ENCODE results near the gene SRL. TPM values are rescaled to one million over a fixed set of nuclear protein-coding genes. Genes with fewer than 3 reads are reported as not detected.
A peak's percentile ranks its signal among the peaks of the same experiment; 100 is the strongest.

The SRL gene
- total and polyA plus RNA-seq, 2 of the 13 experiments (the other 11 are each of a cell fraction or from before 2014, with no cell fraction given), result 0.05 TPM; not detected in 1

DNA sequence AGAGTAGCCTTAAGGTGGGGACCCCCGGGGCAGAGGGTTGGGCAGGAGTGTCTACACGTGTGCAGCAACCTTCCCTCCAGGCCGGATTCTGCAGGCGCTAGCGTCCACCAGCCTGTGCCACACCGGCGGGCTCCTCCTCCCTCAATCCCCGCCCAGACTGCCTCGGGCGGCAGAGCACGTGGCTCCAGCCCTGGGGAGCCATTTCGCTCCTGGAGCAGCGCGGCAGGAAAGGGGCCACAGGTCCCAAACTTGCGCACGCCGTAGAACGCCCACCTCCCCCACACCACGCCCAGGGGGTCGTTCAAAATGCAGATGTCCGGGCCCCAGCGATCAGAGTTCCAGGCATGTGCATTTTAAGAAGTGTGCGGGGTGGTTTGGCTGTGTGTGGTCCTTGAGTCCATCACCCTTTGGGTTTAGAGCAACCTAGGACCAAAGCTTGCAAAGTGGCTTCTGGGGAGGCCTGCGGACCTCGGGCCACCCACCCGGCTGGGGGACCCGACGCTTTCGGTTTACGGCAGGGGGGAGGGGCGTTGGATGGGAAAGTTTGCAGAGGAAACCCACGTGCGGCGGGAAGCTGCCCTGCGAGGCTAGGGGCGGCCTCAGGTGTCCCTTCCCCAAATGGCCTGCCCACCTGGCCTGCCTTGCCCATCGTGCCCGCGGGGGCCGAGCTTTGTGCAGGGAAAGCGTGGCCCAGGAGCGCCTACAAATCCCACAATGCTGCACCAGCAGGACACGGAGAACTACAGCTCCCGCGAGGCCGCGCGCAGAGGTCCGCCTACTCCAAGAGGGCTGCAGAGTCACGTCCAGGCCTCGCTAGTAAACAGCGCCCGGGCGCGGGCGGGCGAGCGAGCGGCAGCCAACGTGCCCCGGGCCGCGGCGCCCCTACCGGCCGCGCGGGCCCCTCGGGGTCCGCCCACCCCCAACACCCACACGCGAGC, 29.6 kb upstream of the SRL start (continued):
- TF ChIP-seq, protein P1, sequence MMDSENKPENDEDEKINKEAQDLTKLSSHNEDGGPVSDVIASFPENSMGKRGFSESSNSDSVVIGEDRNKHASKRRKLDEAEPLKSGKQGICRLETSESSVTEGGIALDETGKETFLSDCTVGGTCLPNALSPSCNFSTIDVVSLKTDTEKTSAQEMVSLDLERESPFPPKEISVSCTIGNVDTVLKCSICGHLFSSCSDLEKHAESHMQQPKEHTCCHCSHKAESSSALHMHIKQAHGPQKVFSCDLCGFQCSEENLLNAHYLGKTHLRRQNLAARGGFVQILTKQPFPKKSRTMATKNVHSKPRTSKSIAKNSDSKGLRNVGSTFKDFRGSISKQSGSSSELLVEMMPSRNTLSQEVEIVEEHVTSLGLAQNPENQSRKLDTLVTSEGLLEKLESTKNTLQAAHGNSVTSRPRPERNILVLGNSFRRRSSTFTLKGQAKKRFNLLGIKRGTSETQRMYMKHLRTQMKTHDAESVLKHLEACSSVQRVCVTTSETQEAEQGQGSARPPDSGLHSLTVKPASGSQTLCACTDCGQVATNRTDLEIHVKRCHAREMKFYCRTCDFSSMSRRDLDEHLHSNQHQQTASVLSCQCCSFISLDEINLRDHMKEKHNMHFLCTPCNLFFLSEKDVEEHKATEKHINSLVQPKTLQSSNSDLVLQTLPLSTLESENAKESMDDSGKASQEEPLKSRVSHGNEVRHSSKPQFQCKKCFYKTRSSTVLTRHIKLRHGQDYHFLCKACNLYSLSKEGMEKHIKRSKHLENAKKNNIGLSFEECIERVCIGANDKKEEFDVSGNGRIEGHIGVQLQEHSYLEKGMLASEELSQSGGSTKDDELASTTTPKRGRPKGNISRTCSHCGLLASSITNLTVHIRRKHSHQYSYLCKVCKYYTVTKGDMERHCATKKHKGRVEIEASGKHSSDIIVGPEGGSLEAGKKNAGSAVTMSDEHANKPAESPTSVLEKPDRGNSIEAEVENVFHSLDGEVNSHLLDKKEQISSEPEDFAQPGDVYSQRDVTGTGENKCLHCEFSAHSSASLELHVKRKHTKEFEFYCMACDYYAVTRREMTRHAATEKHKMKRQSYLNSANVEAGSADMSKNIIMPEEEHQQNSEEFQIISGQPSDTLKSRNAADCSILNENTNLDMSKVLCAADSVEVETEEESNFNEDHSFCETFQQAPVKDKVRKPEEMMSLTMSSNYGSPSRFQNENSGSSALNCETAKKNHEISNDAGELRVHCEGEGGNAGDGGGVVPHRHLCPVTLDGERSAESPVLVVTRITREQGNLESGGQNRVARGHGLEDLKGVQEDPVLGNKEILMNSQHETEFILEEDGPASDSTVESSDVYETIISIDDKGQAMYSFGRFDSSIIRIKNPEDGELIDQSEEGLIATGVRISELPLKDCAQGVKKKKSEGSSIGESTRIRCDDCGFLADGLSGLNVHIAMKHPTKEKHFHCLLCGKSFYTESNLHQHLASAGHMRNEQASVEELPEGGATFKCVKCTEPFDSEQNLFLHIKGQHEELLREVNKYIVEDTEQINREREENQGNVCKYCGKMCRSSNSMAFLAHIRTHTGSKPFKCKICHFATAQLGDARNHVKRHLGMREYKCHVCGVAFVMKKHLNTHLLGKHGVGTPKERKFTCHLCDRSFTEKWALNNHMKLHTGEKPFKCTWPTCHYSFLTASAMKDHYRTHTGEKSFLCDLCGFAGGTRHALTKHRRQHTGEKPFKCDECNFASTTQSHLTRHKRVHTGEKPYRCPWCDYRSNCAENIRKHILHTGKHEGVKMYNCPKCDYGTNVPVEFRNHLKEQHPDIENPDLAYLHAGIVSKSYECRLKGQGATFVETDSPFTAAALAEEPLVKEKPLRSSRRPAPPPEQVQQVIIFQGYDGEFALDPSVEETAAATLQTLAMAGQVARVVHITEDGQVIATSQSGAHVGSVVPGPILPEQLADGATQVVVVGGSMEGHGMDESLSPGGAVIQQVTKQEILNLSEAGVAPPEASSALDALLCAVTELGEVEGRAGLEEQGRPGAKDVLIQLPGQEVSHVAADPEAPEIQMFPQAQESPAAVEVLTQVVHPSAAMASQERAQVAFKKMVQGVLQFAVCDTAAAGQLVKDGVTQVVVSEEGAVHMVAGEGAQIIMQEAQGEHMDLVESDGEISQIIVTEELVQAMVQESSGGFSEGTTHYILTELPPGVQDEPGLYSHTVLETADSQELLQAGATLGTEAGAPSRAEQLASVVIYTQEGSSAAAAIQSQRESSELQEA (CRISPR knock-in tag; IDR thresholded peaks at IDR 0.05; ENCODE audit: not compliant biosample characterization), result peak; percentile 23
- peak; percentile 15 for TF ChIP-seq ZNF160 (CRISPR knock-in tag; IDR thresholded peaks at IDR 0.05)
- TF ChIP-seq ZBTB3 (CRISPR knock-in tag; IDR thresholded peaks at IDR 0.05; ENCODE audit: borderline replicate concordance, low read depth), result 0 out of 2 replicates have a peak, but pooled peaks have one; percentile 50
- TF ChIP-seq, protein P2, sequence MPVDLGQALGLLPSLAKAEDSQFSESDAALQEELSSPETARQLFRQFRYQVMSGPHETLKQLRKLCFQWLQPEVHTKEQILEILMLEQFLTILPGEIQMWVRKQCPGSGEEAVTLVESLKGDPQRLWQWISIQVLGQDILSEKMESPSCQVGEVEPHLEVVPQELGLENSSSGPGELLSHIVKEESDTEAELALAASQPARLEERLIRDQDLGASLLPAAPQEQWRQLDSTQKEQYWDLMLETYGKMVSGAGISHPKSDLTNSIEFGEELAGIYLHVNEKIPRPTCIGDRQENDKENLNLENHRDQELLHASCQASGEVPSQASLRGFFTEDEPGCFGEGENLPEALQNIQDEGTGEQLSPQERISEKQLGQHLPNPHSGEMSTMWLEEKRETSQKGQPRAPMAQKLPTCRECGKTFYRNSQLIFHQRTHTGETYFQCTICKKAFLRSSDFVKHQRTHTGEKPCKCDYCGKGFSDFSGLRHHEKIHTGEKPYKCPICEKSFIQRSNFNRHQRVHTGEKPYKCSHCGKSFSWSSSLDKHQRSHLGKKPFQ (CRISPR knock-in tag; IDR thresholded peaks at IDR 0.05; ENCODE audit: insufficient replicate concordance), result peak; percentile 70
- TF ChIP-seq TGIF2 (CRISPR knock-in tag; IDR thresholded peaks at IDR 0.05), result peak; percentile 89
- TF ChIP-seq, protein P3, sequence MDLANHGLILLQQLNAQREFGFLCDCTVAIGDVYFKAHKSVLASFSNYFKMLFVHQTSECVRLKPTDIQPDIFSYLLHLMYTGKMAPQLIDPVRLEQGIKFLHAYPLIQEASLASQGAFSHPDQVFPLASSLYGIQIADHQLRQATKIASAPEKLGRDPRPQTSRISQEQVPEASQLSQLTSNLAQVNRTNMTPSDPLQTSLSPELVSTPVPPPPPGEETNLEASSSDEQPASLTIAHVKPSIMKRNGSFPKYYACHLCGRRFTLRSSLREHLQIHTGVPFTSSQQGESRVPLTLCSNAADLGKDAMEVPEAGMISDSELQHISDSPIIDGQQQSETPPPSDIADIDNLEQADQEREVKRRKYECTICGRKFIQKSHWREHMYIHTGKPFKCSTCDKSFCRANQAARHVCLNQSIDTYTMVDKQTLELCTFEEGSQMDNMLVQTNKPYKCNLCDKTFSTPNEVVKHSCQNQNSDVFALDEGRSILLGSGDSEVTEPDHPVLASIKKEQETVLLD (CRISPR knock-in tag; IDR thresholded peaks at IDR 0.05; ENCODE audit: low read depth), result peak; percentile 73; the same call in 1 of the 2 replicates
- TF ChIP-seq ZNF441 (CRISPR knock-in tag; IDR thresholded peaks at IDR 0.05; ENCODE audit: borderline replicate concordance), result peak; percentile 76; the same call in 1 of the 2 replicates
- TF ChIP-seq TBX3 (IDR thresholded peaks at IDR 0.05; ENCODE audit: borderline replicate concordance), result no peak
- TF ChIP-seq ZNF577 (CRISPR knock-in tag; IDR thresholded peaks at IDR 0.05; ENCODE audit: borderline replicate concordance, low read depth), result no peak
- no peak for TF ChIP-seq U2AF1 (optimal IDR thresholded peaks at IDR 0.05; ENCODE audit: low read depth, low read length)
- no peak for TF ChIP-seq ZNF432 (CRISPR knock-in tag; IDR thresholded peaks at IDR 0.05; ENCODE audit: borderline replicate concordance)
- TF ChIP-seq ZSCAN25 (CRISPR knock-in tag; IDR thresholded peaks at IDR 0.05), result no peak; the same call in none of the 2 replicates
- peak; percentile 70 to 78 for TF ChIP-seq POLR2A (IDR thresholded peaks at IDR 0.05; ENCODE audit: insufficient read depth in 1 of 2, low read depth in 2 of 2, low read length in 2 of 2)
- TF ChIP-seq LCORL (IDR thresholded peaks at IDR 0.05), result no peak
- TF ChIP-seq LCORL (CRISPR knock-in tag; IDR thresholded peaks at IDR 0.05), result peak; percentile 35

Data from HepG2 (cell line).